Lower lobe of right lung (tissue), 2 donors: ENCODE data around the gene HMCES. TPM values are rescaled to one million over a fixed set of nuclear protein-coding genes. Genes with fewer than 3 reads are reported as not detected.
"Not testable (repeated sequence)": the region's sequence is repeated elsewhere in the genome, so short reads cannot be mapped to it uniquely, and the experiment has no call there.

ENCODE experiments used
- ATAC-seq, 2 donors: fragments of 200-7000 bp; cut with Tn5 transposase; one replicate each; pipeline ENCODE4 v1.9.1; 2020 to 2022; ENCODE audit warnings: mild to moderate bottlenecking in 2 of 2, moderate library complexity in 2 of 2
- DNase-seq: peaks from one replicate; pipeline ENCODE4 v3.0.0-alpha.2; 2020
- H3K27ac ChIP-seq: fragments of 200-600 bp; one replicate; pipeline ENCODE4 v1.8.0; 2022
- H3K27me3 ChIP-seq: fragments of 200-600 bp; one replicate; pipeline ENCODE4 v1.8.0; 2022; ENCODE audit warnings: low read depth
- H3K36me3 ChIP-seq: fragments of 200-600 bp; one replicate; pipeline ENCODE4 v1.8.0; 2022; ENCODE audit warnings: mild to moderate bottlenecking
- H3K4me1 ChIP-seq: fragments of 200-600 bp; one replicate; pipeline ENCODE4 v1.8.0; 2022
- H3K4me3 ChIP-seq: fragments of 200-600 bp; one replicate; pipeline ENCODE4 v1.8.0; 2022; ENCODE audit warnings: mild to moderate bottlenecking
- H3K9me3 ChIP-seq: fragments of 200-600 bp; one replicate; pipeline ENCODE4 v1.8.0; 2022
- CTCF ChIP-seq: fragments of 200-600 bp; IDR thresholded peaks from one replicate; pipeline ENCODE4 v1.8.0; 2022; ENCODE audit warnings: antibody characterized with exemption, mild to moderate bottlenecking
- intact Hi-C: fragments of 100-400 bp; cut with DNase I; formaldehyde crosslinking; loops from one replicate; pipeline ENCODE4 v1.11.0; 2022
- total RNA-seq: library from RNA; stranded (reverse); fragmentation: NEBNext Ultra II Directional; extraction: Animal tissue kit (Norgen Biotek cat#: 25700); gene quantifications from one replicate; pipeline ENCODE4 v1.2.1, GENCODE V29; 2021
- donor health status: DM: no; HTN: yes; CAD: no; lungs with severe emphysema.

The HMCES gene
- total RNA-seq, 1 donor from 2014 or later, result 28.1 TPM

- no peak for TF ChIP-seq CTCF
- no peak for DNase-seq
- no peak overlapping the region for H3K4me3 ChIP-seq
- H3K9me3 ChIP-seq, result no peaks in the 10 kb centered on the region
- intact Hi-C loops, result no loop called here
- H3K27me3 ChIP-seq, result no peaks in the 10 kb centered on the region
- H3K4me1 ChIP-seq, result no peaks in the 10 kb centered on the region
- H3K27ac ChIP-seq, result no peak overlapping the region
- peaks cover 100% of the 10 kb centered on the region for H3K36me3 ChIP-seq
- no peak for ATAC-seq
Observed at GRCh38 chr3:129260606-129261005, 18.1 kb upstream of the HMCES start.

- H3K4me3 ChIP-seq, result no peak overlapping the region
- DNase-seq (no peak), ATAC-seq (no peak)
- TF ChIP-seq CTCF, result no peak
- no peaks in the 10 kb centered on the region for H3K4me1 ChIP-seq
- intact Hi-C loops, result no loop called here
- H3K27ac ChIP-seq, result no peak overlapping the region
- peaks cover 100% of the 10 kb centered on the region for H3K36me3 ChIP-seq
- H3K27me3 ChIP-seq, result no peaks in the 10 kb centered on the region
- H3K9me3 ChIP-seq, result no peaks in the 10 kb centered on the region
Observed at GRCh38 chr3:129261894-129262293, 16.8 kb upstream of the HMCES start.

GRCh38 chr3:129263161-129263910 is 15.3 kb upstream of the HMCES start:
- DNase-seq (no peak), ATAC-seq (no peak)
- intact Hi-C loops, result no loop called here
- Histone ChIP-seq H3K27ac (no peak overlapping the region), H3K36me3 (peaks cover 100% of the 10 kb centered on the region), H3K4me3 (no peak overlapping the region), H3K4me1 (no peaks in the 10 kb centered on the region), H3K27me3 (no peaks in the 10 kb centered on the region), H3K9me3 (no peaks in the 10 kb centered on the region)
- TF ChIP-seq CTCF, result no peak

- H3K4me3 ChIP-seq, H3K27me3 ChIP-seq, ATAC-seq, H3K4me1 ChIP-seq, H3K27ac ChIP-seq, H3K9me3 ChIP-seq, DNase-seq, intact Hi-C loops: not testable (repeated sequence)
- peaks cover 100% of the 10 kb centered on the region for H3K36me3 ChIP-seq
Observed at GRCh38 chr3:129264994-129265393, 13.7 kb upstream of the HMCES start.

GRCh38 chr3:129266651-129267050 is 12.0 kb upstream of the HMCES start:
- Histone ChIP-seq H3K27ac (no peak overlapping the region), H3K4me3 (no peak overlapping the region), H3K27me3 (no peaks in the 10 kb centered on the region), H3K9me3 (no peaks in the 10 kb centered on the region), H3K36me3 (peaks cover 100% of the 10 kb centered on the region), H3K4me1 (no peaks in the 10 kb centered on the region)
- DNase-seq, result no peak
- intact Hi-C loops, result no loop called here
- TF ChIP-seq CTCF, result no peak
- no peak for ATAC-seq

- Histone ChIP-seq H3K9me3 (no peaks in the 10 kb centered on the region), H3K27me3 (no peaks in the 10 kb centered on the region), H3K27ac (no peak overlapping the region), H3K4me3 (no peak overlapping the region), H3K36me3 (peaks cover 100% of the 10 kb centered on the region), H3K4me1 (no peaks in the 10 kb centered on the region)
- ATAC-seq, result no peak
- intact Hi-C loops, result no loop called here
- no peak for DNase-seq
- no peak for TF ChIP-seq CTCF
Observed at GRCh38 chr3:129268396-129268795, 10.3 kb upstream of the HMCES start.
